Tibial nerve (tissue), 4 donors: ENCODE measurements around the gene ADAM21.

Experiments used
- EP300 ChIP-seq, 2 donors: sonication (generic); formaldehyde crosslinking; IDR thresholded peaks; one replicate each; pipeline ENCODE4 v1.6.1; 2017; ENCODE audit warnings: antibody characterized with exemption in 2 of 2, mild to moderate bottlenecking in 1 of 2
- TF ChIP-seq, protein P1 (sequence below), 5 experiments: fragments of 200-600 bp in 3 of 5; fragments of 450-650 bp in 2 of 5; sonication (generic) in 3 of 5; IDR thresholded peaks; one replicate each; pipeline ENCODE4 v1.5.1; 2016 to 2019; ENCODE audit warnings: antibody characterized with exemption in 5 of 5, mild to moderate bottlenecking in 3 of 5, moderate library complexity in 2 of 5

GRCh38 chr14:70448633-70449340 lies 3.2 kb upstream of the ADAM21 start:
- TF ChIP-seq, protein P1, sequence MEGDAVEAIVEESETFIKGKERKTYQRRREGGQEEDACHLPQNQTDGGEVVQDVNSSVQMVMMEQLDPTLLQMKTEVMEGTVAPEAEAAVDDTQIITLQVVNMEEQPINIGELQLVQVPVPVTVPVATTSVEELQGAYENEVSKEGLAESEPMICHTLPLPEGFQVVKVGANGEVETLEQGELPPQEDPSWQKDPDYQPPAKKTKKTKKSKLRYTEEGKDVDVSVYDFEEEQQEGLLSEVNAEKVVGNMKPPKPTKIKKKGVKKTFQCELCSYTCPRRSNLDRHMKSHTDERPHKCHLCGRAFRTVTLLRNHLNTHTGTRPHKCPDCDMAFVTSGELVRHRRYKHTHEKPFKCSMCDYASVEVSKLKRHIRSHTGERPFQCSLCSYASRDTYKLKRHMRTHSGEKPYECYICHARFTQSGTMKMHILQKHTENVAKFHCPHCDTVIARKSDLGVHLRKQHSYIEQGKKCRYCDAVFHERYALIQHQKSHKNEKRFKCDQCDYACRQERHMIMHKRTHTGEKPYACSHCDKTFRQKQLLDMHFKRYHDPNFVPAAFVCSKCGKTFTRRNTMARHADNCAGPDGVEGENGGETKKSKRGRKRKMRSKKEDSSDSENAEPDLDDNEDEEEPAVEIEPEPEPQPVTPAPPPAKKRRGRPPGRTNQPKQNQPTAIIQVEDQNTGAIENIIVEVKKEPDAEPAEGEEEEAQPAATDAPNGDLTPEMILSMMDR (IDR thresholded peaks at IDR 0.05) = no peak
- no peak for TF ChIP-seq EP300 (IDR thresholded peaks at IDR 0.05)
